ENCODE measurements around the gene GPR78.

DNA sequence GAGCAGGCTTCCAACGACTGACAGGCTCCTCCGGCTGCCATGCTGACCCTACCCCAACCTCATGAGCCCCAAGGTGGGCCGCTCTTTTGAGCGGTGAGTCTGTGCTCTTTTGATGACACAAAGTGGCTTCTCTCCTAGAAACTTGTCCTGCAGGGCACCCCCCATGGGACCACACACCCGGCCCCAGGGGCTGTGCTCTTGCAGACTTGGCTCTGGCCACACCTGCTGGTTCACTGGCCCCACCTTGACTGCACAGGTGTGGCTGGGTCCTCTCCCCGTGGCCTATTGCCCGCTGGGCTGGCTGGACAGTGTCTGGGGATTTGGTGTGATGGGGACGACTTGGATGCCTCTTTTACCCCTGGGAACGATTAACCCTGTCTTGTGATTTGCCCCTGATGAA is 10.9 kb downstream of the GPR78 start:
- no peak for TF ChIP-seq EZH2phosphoT487 (IDR thresholded peaks at IDR 0.05; ENCODE audit: low read depth)
- TF ChIP-seq, protein P1, sequence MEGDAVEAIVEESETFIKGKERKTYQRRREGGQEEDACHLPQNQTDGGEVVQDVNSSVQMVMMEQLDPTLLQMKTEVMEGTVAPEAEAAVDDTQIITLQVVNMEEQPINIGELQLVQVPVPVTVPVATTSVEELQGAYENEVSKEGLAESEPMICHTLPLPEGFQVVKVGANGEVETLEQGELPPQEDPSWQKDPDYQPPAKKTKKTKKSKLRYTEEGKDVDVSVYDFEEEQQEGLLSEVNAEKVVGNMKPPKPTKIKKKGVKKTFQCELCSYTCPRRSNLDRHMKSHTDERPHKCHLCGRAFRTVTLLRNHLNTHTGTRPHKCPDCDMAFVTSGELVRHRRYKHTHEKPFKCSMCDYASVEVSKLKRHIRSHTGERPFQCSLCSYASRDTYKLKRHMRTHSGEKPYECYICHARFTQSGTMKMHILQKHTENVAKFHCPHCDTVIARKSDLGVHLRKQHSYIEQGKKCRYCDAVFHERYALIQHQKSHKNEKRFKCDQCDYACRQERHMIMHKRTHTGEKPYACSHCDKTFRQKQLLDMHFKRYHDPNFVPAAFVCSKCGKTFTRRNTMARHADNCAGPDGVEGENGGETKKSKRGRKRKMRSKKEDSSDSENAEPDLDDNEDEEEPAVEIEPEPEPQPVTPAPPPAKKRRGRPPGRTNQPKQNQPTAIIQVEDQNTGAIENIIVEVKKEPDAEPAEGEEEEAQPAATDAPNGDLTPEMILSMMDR (IDR thresholded peaks at IDR 0.05; ENCODE audit: low read depth, low read length) = no peak
